SK-N-DZ (cell line): ENCODE data around the gene FMN1.
A peak's percentile ranks its signal among the peaks of the same experiment; 100 is the strongest.
"Not testable (repeated sequence)": the region's sequence is repeated elsewhere in the genome, so short reads cannot be mapped to it uniquely, and the experiment has no call there.

Source experiments
- DNase-seq: peaks from one replicate; pipeline ENCODE4 v3.0.0-alpha.2; 2015; ENCODE audit warnings: low spot score

FMN1 gene

GRCh38 chr15:32861174-32861573, 333.3 kb downstream of the FMN1 start:
- no peak for DNase-seq

- no peak for DNase-seq
Measured at GRCh38 chr15:32859996-32860395, 334.5 kb downstream of the FMN1 start.

- no peak for DNase-seq
Measured at GRCh38 chr15:32859251-32859650, 335.3 kb downstream of the FMN1 start.

GRCh38 chr15:32857732-32858131, 336.8 kb downstream of the FMN1 start:
- DNase-seq: no peak

GRCh38 chr15:32856753-32857152, 337.8 kb downstream of the FMN1 start:
- no peak for DNase-seq

- DNase-seq: no peak
Measured at GRCh38 chr15:32855942-32856341, 338.6 kb downstream of the FMN1 start.

- DNase-seq: no peak
Measured at GRCh38 chr15:32853592-32853991, 340.9 kb downstream of the FMN1 start.

- no peak for DNase-seq
Measured at GRCh38 chr15:32852771-32853170, 341.7 kb downstream of the FMN1 start.

- DNase-seq: no peak
Measured at GRCh38 chr15:32852017-32852416, 342.5 kb downstream of the FMN1 start.

GRCh38 chr15:32851572-32851971, 342.9 kb downstream of the FMN1 start:
- no peak for DNase-seq

GRCh38 chr15:32849769-32850668, 344.5 kb downstream of the FMN1 start:
- DNase-seq: no peak

- DNase-seq: not testable (repeated sequence)
Measured at GRCh38 chr15:32846671-32847070, 347.8 kb downstream of the FMN1 start.

GRCh38 chr15:32844118-32844711, 350.3 kb downstream of the FMN1 start:
- peak; percentile 28 for DNase-seq

- DNase-seq: no peak
Measured at GRCh38 chr15:32843219-32843815, 351.2 kb downstream of the FMN1 start.

- no peak for DNase-seq
Measured at GRCh38 chr15:32842081-32842480, 352.4 kb downstream of the FMN1 start.

GRCh38 chr15:32840507-32841245, 353.8 kb downstream of the FMN1 start:
- no peak for DNase-seq

- DNase-seq: no peak
Measured at GRCh38 chr15:32838820-32839219, 355.7 kb downstream of the FMN1 start.

GRCh38 chr15:32838338-32838737, 356.2 kb downstream of the FMN1 start:
- DNase-seq: no peak

- DNase-seq: no peak
Measured at GRCh38 chr15:32837935-32838334, 356.6 kb downstream of the FMN1 start.

GRCh38 chr15:32834156-32834555, 360.4 kb downstream of the FMN1 start:
- no peak for DNase-seq

- no peak for DNase-seq
Measured at GRCh38 chr15:32833379-32833821, 361.1 kb downstream of the FMN1 start.

GRCh38 chr15:32831485-32831884, 363.0 kb downstream of the FMN1 start:
- no peak for DNase-seq
